ENCODE data around the gene HEXD. TPM values are rescaled to one million over a fixed set of nuclear protein-coding genes. Genes with fewer than 3 reads are reported as not detected.

The HEXD gene
- total and polyA plus RNA-seq, 11 donors = 9.9 to 24.1 (median 15.1) TPM

DNA sequence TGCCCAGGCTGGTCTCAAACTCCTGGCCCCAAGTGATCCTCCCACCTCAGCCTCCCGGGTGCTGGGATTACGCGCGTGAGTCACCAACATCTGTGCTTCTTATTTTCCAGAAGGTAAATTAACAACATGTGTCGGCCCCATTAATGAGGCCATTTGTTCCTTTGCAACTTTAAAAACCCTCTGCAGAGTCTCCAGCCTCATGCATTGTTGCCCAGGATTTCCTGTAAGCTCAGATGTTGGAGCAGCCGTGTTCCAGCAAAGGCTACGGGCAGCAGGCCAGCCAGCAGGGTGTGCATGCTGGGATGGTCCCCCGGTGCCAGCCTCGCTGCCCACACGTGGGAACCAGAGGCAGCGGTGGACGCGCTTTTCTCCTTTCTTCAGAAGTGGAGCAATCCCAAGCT is 19.1 kb upstream of the HEXD start:
- H3K9me3 ChIP-seq = no peaks in the 10 kb centered on the region
- H3K4me1 ChIP-seq = peaks cover 0 to 27% (median 1%) of the 10 kb centered on the region in 12 donors
- H3K36me3 ChIP-seq = peaks cover 0 to 31% (median 18%) of the 10 kb centered on the region in 9 donors
- DNase-seq (peak in 3 of 5 donors; percentile 38 to 72 (median 65)), ATAC-seq (peak; percentile 47 to 60 (median 48))
- no peak overlapping the region for H3K4me3 ChIP-seq
- peak overlapping the region in 4 of 12 donors; percentile 2 to 38 (median 14) for H3K27ac ChIP-seq
- intact Hi-C loops (cut with DNase I) = no loop called here
- H3K27me3 ChIP-seq = no peaks in the 10 kb centered on the region
- 64 to 72% (median 72%) methylated on average over 13 of the region's 13 CpGs for WGBS, 4 donors
- TF ChIP-seq POLR2A (IDR thresholded peaks at IDR 0.05) = no peak
- no peak for TF ChIP-seq CTCF (IDR thresholded peaks at IDR 0.05)

DNA sequence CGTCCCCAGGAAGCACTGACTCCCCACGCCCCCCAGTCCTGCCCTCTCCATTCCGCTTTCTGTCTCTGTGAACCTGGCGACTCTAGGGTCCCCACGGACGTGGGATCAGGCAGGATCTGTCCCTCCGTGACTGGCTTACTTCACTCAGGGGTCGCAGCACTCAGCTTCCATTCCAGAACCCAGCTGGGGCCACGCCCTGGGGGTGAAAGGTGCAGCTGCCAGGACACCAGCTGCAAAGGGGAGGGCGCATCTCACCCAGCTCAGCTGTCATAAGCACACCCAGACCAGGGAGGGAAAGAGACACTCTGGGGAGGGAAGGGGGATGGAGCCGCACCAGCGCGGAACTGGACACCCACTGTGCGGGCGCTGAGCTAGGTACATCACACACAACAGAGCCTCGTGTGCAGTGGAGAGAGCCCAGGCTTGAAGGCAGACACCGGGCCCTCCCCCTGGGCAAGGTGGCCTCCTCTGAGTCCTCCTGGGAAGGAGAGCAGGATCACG is 18.5 kb upstream of the HEXD start:
- no peak for TF ChIP-seq CTCF (IDR thresholded peaks at IDR 0.05)
- no peak for TF ChIP-seq POLR2A (IDR thresholded peaks at IDR 0.05)
- H3K36me3 ChIP-seq = peaks cover 0 to 33% (median 18%) of the 10 kb centered on the region in 9 donors
- H3K4me1 ChIP-seq = peaks cover 0 to 27% (median 1%) of the 10 kb centered on the region in 12 donors
- ATAC-seq (peak in 1 of 4 donors; percentile 17), DNase-seq (peak in 2 of 5 donors; percentile 24 to 36)
- no peaks in the 10 kb centered on the region for H3K9me3 ChIP-seq
- 86 to 95% (median 89%) methylated on average over 17 to 18 of the region's 18 CpGs for WGBS, 4 donors
- H3K4me3 ChIP-seq = no peak overlapping the region
- H3K27ac ChIP-seq = peak overlapping the region in 5 of 12 donors; percentile 2 to 80 (median 19)
- no peaks in the 10 kb centered on the region for H3K27me3 ChIP-seq
- intact Hi-C loops (cut with DNase I) = loop anchor here in 2 of 10 donors (5.0 to 10.0 kb wide), 2 partner anchors 42 to 195 kb away; partner anchors contain the start of gene TEX19 (in 1 of the 2)

- intact Hi-C loops (cut with DNase I) = loop anchor here in 2 of 10 donors (5.0 to 10.0 kb wide), 2 partner anchors 43 to 195 kb away; partner anchors contain the start of gene TEX19 (in 1 of the 2)
- no peak for TF ChIP-seq CTCF (IDR thresholded peaks at IDR 0.05)
- TF ChIP-seq POLR2A (IDR thresholded peaks at IDR 0.05) = no peak
- Histone ChIP-seq H3K4me1 (peaks cover 0 to 27% (median 1%) of the 10 kb centered on the region in 12 donors), H3K9me3 (no peaks in the 10 kb centered on the region), H3K27ac (peak overlapping the region in 1 of 12 donors; percentile 80), H3K4me3 (no peak overlapping the region), H3K27me3 (no peaks in the 10 kb centered on the region), H3K36me3 (peaks cover 0 to 35% (median 18%) of the 10 kb centered on the region in 9 donors)
- peak in 1 of 5 donors; percentile 26 for DNase-seq
- no peak for ATAC-seq
- 76 to 85% (median 80%) methylated on average over 7 of the region's 7 CpGs for WGBS, 4 donors
Measured at GRCh38 chr17:82400206-82400605, 17.9 kb upstream of the HEXD start.

DNA sequence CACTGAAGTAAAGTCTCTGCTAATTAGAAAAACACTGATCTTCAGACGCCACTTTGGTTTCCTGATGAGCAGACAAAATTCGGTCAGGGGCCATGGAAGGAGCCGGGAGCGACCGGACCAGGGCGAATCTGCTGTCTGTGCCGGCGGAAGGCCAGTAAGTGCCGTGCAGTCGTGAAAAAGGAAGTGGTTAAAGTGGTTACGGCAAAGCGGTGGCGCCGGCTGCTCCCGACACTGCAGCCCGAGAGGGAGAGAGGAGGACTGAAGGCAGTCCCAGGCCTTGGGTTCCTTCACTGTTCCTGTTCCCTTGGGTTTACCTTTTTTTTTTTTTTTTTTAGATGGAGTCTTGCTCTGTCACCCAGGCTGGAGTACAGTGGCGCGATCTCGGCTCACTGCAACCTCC is 17.3 kb upstream of the HEXD start:
- Histone ChIP-seq H3K4me1 (peaks cover 0 to 27% (median 1%) of the 10 kb centered on the region in 12 donors), H3K9me3 (no peaks in the 10 kb centered on the region), H3K4me3 (peak overlapping the region in 1 of 12 donors; percentile 21), H3K27ac (peak overlapping the region in 1 of 12 donors; percentile 80), H3K27me3 (no peaks in the 10 kb centered on the region), H3K36me3 (peaks cover 0 to 37% (median 18%) of the 10 kb centered on the region in 9 donors)
- DNase-seq = peak in 4 of 5 donors; percentile 48 to 82 (median 58)
- intact Hi-C loops (cut with DNase I) = loop anchor here in 2 of 10 donors (5.0 to 10.0 kb wide), 2 partner anchors 44 to 196 kb away; partner anchors contain the start of gene TEX19 (in 1 of the 2)
- WGBS, 4 donors = 87 to 94% (median 89%) methylated on average over 19 of the region's 19 CpGs
- TF ChIP-seq POLR2A (IDR thresholded peaks at IDR 0.05) (no peak), CTCF (IDR thresholded peaks at IDR 0.05) (no peak)
- ATAC-seq = peak in 2 of 4 donors; percentile 40 to 55
